Right cardiac atrium (tissue), 5 donors: ENCODE data around the gene ZNF175. TPM values are rescaled to one million over a fixed set of nuclear protein-coding genes. Genes with fewer than 3 reads are reported as not detected.

ENCODE experiments used
- ATAC-seq, 2 donors: fragments of 200-7000 bp; cut with Tn5 transposase; one replicate each; pipeline versions ENCODE4 v1.8.0 to v1.9.1; 2020; ENCODE audit warnings: moderate library complexity in 2 of 2, mild to moderate bottlenecking in 1 of 2
- DNase-seq, 3 donors: peaks; one replicate each; pipeline ENCODE4 v3.0.0-alpha.2; 2020
- H3K27ac ChIP-seq: one replicate; pipeline ENCODE4 v1.5.1; 2013; ENCODE audit warnings: mild to moderate bottlenecking, low read length, control low read depth, moderate library complexity
- H3K27me3 ChIP-seq: one replicate; pipeline ENCODE4 v1.6.1; 2013; ENCODE audit not compliant: control insufficient read depth, insufficient read depth
- H3K4me1 ChIP-seq: one replicate; pipeline ENCODE4 v1.6.1; 2013; ENCODE audit warnings: low read length; ENCODE audit not compliant: control insufficient read depth, insufficient read depth
- H3K4me3 ChIP-seq: one replicate; pipeline ENCODE4 v1.5.1; 2013; ENCODE audit warnings: low read length, control low read depth
- H3K9me3 ChIP-seq: one replicate; pipeline ENCODE4 v1.6.1; 2013; ENCODE audit warnings: low read length; ENCODE audit not compliant: control insufficient read depth
- WGBS: extraction: QIAGEN DNeasy Blood & Tissue Kit; methylation state at CpG from one replicate; pipeline ENCODE4 v1.1.7; 2013; 5-methylcytosine and 5-hydroxymethylcytosine counted together
- intact Hi-C, 4 donors: fragments of 100-400 bp; cut with DNase I; formaldehyde crosslinking; loops; one replicate each; pipeline versions ENCODE4 v1.11.0 to v1.14.0; 2022 to 2023
- polyA plus RNA-seq: library from polyadenylated mRNA; stranded (reverse); fragments of 200-250 nt; gene quantifications from one replicate; pipeline ENCODE4 v1.2.3, GENCODE V29; 2013
- total RNA-seq, 4 donors: library from RNA; stranded (reverse); fragmentation: NEBNext Ultra II Directional; extraction: Animal tissue kit (Norgen Biotek cat#: 25700); gene quantifications; one replicate each; pipeline ENCODE4 v1.2.1, GENCODE V29; 2021
- donor health status: healthy with polysubstance abuse.
- donor health status: DM: no; HTN: yes; CAD: no.
- donor health status: DM: no; HTN: no; CAD: no.
- donor health status: DM: no; HTN: yes; CAD: no; lungs with severe emphysema.
- donor health status: DM: yes; HTN: yes; CAD: no.

The ZNF175 gene
- total and polyA plus RNA-seq, 5 donors, result 3.3 to 12.4 (median 9.3) TPM

DNA sequence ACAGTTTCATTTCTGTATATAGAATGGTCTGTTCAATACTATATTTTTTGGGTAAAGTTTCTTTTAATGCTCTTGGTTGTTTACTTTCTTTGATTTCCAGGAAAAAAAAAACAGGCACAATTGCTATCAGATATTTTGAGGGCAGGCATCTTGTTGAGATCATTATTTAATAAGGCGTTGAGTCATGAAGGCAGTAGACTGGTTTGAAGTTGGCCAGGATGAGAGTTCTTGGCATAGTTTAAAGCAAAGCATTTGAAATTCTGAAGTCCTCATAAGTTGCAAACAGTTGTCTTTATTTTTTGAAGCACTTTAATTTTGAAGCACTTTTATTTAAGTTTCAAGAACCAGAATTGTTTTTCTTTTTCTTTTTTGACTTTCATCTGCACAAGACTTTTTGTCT, 2.6 kb upstream of the ZNF175 start:
- 88% methylated on average over 1 of the region's 1 CpG for WGBS
- H3K4me3 ChIP-seq, result no peak overlapping the region
- peaks cover 4% of the 10 kb centered on the region for H3K27me3 ChIP-seq
- DNase-seq (no peak), ATAC-seq (no peak)
- intact Hi-C loops, result no loop called here
- H3K27ac ChIP-seq, result no peak overlapping the region
- peaks cover 6% of the 10 kb centered on the region for H3K4me1 ChIP-seq
- no peaks in the 10 kb centered on the region for H3K9me3 ChIP-seq

DNA sequence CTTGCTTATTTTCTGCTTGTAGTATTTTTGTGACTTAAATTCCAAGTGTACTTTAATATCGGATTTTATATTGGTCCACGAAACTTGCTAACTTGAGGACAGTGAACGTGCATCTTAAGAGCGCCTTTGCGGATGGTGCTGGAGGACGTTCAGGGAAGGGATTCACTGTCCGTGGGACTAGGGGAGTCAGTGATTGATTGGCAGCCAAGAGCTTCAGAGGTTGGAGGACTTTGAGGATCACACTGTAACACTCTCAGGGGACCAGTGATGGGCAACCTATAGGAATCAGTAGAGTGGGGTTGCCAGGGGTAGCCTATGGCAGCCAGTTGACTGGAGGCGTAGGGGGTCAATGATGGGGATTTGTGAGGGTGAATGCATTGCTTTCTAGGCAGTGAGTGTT, 516 bp downstream of the ZNF175 start:
- Histone ChIP-seq H3K27ac (no peak overlapping the region), H3K9me3 (no peaks in the 10 kb centered on the region), H3K27me3 (no peaks in the 10 kb centered on the region), H3K4me3 (peak overlapping the region; percentile 90), H3K4me1 (peaks cover 6% of the 10 kb centered on the region)
- ATAC-seq, result peak; percentile 14 to 24
- 6% methylated on average over 8 of the region's 8 CpGs for WGBS
- no peak for DNase-seq
- intact Hi-C loops, result no loop called here

DNA sequence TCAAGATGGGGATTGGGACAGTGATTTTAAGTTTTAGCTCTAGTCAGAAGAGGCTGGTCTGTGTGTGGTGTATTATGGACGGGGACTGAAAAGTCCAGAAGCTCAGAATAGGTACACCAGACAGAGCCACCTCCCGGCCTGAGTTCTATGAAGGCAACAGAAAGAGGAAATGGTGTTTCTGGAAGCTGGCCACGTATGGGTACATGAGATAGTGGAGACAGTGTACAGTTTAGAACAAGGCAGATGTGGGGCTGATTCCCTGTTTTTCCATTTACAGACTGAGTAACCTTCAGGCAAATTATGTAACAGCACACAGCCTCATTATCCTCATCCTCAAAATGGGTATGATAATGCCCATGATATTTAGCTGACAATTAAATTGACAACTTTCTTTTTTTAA, 1.3 kb downstream of the ZNF175 start:
- 60% methylated on average over 3 of the region's 3 CpGs for WGBS
- no peaks in the 10 kb centered on the region for H3K27me3 ChIP-seq
- no peak overlapping the region for H3K27ac ChIP-seq
- DNase-seq (no peak), ATAC-seq (no peak)
- peaks cover 6% of the 10 kb centered on the region for H3K4me1 ChIP-seq
- no peak overlapping the region for H3K4me3 ChIP-seq
- intact Hi-C loops, result no loop called here
- no peaks in the 10 kb centered on the region for H3K9me3 ChIP-seq

DNA sequence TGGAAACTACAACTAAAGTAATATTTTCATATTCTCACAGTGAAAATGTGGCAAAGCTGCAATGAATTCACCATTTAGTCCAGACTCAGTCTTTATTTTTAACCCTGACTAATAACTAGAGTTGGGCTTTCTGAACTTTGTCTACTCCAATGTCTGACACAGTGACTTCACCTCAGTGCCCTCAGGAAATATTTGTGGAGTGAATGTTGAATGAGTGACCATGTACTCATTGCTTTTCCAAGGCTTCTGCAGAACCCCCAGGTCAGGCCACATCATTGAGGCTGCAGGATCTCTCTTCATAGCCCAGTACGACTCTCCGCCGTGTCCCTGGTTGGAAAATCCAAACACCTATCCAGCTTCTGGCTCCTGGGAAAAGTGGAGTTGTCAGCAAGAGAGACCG, 1.8 kb downstream of the ZNF175 start:
- ATAC-seq (no peak), DNase-seq (no peak)
- peaks cover 6% of the 10 kb centered on the region for H3K4me1 ChIP-seq
- H3K9me3 ChIP-seq, result no peaks in the 10 kb centered on the region
- no peak overlapping the region for H3K27ac ChIP-seq
- intact Hi-C loops, result no loop called here
- H3K27me3 ChIP-seq, result no peaks in the 10 kb centered on the region
- WGBS, result 97% methylated on average over 4 of the region's 4 CpGs
- no peak overlapping the region for H3K4me3 ChIP-seq

DNA sequence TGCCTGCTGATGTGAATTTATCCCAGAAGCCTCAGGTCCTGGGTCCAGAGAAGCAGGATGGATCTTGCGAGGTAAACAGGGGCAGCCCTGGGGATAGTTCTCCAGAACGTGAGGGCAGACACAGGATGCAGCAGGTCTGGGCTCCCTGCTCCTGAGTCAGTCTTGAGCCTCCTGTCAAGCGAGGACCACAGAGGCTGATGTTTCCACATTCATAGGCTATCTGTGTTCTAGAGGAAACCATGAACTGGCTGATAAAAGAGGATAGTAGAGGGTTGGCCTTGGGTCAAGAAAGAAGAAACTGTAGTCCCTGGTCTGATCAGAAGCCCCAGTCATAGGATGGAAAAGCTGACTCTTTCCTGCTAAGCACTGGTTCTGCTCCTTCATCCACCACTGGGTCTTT, 2.2 kb downstream of the ZNF175 start:
- WGBS, result 93% methylated on average over 3 of the region's 3 CpGs
- intact Hi-C loops, result no loop called here
- peaks cover 6% of the 10 kb centered on the region for H3K4me1 ChIP-seq
- H3K4me3 ChIP-seq, result no peak overlapping the region
- DNase-seq, result no peak
- no peak overlapping the region for H3K27ac ChIP-seq
- H3K27me3 ChIP-seq, result no peaks in the 10 kb centered on the region
- no peaks in the 10 kb centered on the region for H3K9me3 ChIP-seq
- no peak for ATAC-seq

DNA sequence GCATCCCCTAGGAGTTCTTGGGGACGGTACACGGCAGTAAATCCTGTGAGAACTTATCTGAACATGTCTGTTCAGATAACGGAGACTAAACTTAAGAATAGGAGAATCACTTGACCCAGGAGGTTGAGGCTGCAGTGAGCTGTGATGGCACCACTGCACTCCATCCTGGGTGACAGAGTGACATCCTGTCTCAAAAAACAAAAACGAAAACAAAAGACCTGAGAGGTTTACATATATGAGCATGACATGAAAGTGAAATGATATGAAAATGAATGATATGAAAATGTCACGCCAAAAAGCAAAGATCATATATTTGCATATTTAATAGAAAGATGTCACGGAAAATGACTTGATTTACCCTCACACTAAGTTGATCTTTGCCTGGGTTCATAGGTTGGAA, 5.8 kb downstream of the ZNF175 start:
- ATAC-seq (no peak), DNase-seq (no peak)
- WGBS, result 84% methylated on average over 6 of the region's 6 CpGs
- Histone ChIP-seq H3K9me3 (no peaks in the 10 kb centered on the region), H3K27ac (no peak overlapping the region), H3K4me3 (no peak overlapping the region), H3K27me3 (no peaks in the 10 kb centered on the region), H3K4me1 (peaks cover 6% of the 10 kb centered on the region)
- intact Hi-C loops, result no loop called here

DNA sequence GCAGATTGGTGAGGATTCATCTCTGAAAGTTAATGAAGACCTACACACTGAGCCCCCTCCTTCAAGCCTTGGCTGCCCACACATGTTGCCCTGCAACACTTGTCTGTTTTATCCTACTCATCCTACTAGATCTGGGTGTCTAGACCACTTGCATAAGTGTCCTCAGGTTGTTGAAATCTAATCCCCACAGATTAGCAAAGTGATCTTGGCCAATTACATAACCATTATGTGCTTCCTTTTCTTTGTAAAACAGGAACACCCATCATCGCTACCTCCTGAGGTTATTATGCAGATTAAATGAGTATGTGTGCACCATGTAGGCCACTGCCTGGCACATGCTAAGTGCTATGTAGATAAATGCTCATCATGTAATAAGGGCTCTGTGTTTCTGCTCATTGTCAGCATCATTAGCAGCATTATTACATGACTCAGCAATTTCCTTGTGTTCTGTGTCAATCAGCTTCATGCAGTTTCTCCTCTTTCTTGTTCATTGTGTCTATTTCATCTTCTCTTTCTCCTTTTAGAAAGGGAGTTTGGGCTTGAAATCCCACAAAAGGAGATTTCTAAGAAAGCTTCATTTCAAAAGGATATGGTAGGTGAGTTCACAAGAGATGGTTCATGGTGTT, 15.1 kb downstream of the ZNF175 start:
- Histone ChIP-seq H3K27me3 (no peaks in the 10 kb centered on the region), H3K9me3 (peaks cover 2% of the 10 kb centered on the region), H3K4me3 (no peak overlapping the region), H3K4me1 (no peaks in the 10 kb centered on the region), H3K27ac (no peak overlapping the region)
- no peak for ATAC-seq
- intact Hi-C loops, result no loop called here
- no peak for DNase-seq
- whole genome bisulfite sequencing, result 94% methylated on average over 1 of the region's 1 CpG

DNA sequence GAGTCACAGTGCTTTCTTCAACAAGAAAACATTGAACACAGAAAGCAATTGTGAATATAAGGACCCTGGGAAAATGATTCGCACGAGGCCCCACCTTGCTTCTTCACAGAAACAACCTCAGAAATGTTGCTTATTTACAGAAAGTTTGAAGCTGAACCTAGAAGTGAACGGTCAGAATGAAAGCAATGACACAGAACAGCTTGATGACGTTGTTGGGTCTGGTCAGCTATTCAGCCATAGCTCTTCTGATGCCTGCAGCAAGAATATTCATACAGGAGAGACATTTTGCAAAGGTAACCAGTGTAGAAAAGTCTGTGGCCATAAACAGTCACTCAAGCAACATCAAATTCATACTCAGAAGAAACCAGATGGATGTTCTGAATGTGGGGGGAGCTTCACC, 15.7 kb downstream of the ZNF175 start:
- DNase-seq, result no peak
- ATAC-seq, result no peak
- H3K4me1 ChIP-seq, result no peaks in the 10 kb centered on the region
- no peak overlapping the region for H3K27ac ChIP-seq
- H3K27me3 ChIP-seq, result no peaks in the 10 kb centered on the region
- intact Hi-C loops, result no loop called here
- WGBS, result 98% methylated on average over 4 of the region's 4 CpGs
- peaks cover 2% of the 10 kb centered on the region for H3K9me3 ChIP-seq
- H3K4me3 ChIP-seq, result no peak overlapping the region

DNA sequence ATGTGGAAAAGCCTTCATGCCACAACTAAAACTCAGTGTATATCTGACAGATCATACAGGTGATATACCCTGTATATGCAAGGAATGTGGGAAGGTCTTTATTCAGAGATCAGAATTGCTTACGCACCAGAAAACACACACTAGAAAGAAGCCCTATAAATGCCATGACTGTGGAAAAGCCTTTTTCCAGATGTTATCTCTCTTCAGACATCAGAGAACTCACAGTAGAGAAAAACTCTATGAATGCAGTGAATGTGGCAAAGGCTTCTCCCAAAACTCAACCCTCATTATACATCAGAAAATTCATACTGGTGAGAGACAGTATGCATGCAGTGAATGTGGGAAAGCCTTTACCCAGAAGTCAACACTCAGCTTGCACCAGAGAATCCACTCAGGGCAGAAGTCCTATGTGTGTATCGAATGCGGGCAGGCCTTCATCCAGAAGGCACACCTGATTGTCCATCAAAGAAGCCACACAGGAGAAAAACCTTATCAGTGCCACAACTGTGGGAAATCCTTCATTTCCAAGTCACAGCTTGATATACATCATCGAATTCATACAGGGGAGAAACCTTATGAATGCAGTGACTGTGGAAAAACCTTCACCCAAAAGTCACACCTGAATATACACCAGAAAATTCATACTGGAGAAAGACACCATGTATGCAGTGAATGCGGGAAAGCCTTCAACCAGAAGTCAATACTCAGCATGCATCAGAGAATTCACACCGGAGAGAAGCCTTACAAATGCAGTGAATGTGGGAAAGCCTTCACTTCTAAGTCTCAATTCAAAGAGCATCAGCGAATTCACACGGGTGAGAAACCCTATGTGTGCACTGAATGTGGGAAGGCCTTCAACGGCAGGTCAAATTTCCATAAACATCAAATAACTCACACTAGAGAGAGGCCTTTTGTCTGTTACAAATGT, 16.4 kb downstream of the ZNF175 start:
- no peak for DNase-seq
- Histone ChIP-seq H3K9me3 (peaks cover 2% of the 10 kb centered on the region), H3K4me1 (no peaks in the 10 kb centered on the region), H3K27me3 (no peaks in the 10 kb centered on the region), H3K27ac (no peak overlapping the region), H3K4me3 (no peak overlapping the region)
- ATAC-seq, result no peak
- 99% methylated on average over 9 of the region's 9 CpGs for WGBS
- intact Hi-C loops, result no loop called here

DNA sequence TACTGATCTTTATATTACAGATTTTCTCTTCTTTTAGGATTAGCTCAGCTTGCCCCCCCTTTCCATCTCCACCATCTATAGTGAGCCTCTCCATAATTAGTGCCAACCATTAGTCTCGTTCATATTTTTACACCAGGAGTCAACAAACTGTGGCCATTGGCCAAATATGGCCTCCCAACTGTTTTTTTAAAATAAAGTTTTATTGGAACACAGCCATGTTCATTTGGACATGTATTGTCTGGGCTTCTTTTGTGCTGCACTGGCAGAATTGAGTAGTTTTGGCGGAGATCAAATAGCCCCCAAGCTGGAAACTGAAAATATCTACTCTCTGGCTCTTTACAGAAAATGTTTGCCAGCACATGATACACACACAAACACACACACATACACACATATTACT, 18.4 kb downstream of the ZNF175 start:
- whole genome bisulfite sequencing, result 97% methylated on average over 2 of the region's 2 CpGs
- intact Hi-C loops, result no loop called here
- Histone ChIP-seq H3K4me1 (no peaks in the 10 kb centered on the region), H3K4me3 (no peak overlapping the region), H3K27ac (no peak overlapping the region), H3K9me3 (peaks cover 2% of the 10 kb centered on the region), H3K27me3 (no peaks in the 10 kb centered on the region)
- ATAC-seq, result no peak
- no peak for DNase-seq

DNA sequence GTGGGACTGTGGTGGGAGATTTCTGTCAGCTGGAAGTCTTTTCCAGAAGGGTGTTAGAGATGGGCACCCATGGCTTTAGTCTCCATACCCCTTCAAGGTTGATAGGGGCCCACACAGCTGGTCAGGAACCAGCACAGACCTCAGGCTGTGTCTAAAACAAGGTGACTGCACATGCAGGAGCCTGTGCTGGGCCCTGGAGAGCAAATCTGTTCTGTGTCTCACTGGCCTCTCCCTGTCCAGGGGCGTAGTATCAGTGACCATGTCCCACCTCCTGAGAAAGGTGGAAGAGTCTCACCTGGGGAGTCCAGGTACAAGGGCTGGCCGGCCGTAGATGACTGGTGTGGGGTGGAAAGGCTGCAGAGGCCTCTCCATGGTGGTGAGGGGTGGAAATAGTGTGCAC, 19.4 kb downstream of the ZNF175 start:
- DNase-seq (no peak), ATAC-seq (no peak)
- intact Hi-C loops, result no loop called here
- peaks cover 2% of the 10 kb centered on the region for H3K9me3 ChIP-seq
- peaks cover 3% of the 10 kb centered on the region for H3K4me1 ChIP-seq
- no peaks in the 10 kb centered on the region for H3K27me3 ChIP-seq
- no peak overlapping the region for H3K27ac ChIP-seq
- 95% methylated on average over 3 of the region's 3 CpGs for WGBS
- H3K4me3 ChIP-seq, result no peak overlapping the region
